H1 (cell line): ENCODE results near the gene CAMTA2. TPM values are rescaled to one million over a fixed set of nuclear protein-coding genes. Genes with fewer than 3 reads are reported as not detected.

ENCODE experiments used
- CTCF ChIA-PET: fragments of 300-600 bp; sonication (Branson Sonifier 250); formaldehyde crosslinking; loops from one replicate; lab custom pipeline; 2021; ENCODE audit not compliant: partially characterized antibody; lab: Charles Lee
- POLR2A ChIA-PET: fragments of 300-600 bp; sonication (Branson Sonifier 250); formaldehyde crosslinking; loops from one replicate; lab custom pipeline; 2021; ENCODE audit warnings: inconsistent platforms; ENCODE audit not compliant: partially characterized antibody; lab: Charles Lee
- DNase-seq, 2 experiments: peaks; one replicate each; pipeline versions ENCODE4 v3.0.0 to v3.0.0-alpha.2; 2010 to 2022; ENCODE audit warnings: low spot score in 2 of 2, low read depth in 1 of 2, mixed read lengths in 1 of 2
- FAIRE-seq: peaks from 2 replicates; lab custom pipeline; 2011; peaks lifted over from hg19 to GRCh38; lab: Jason Lieb, UNC
- H2AFZ ChIP-seq: 2 replicates; pipeline ENCODE4 v1.8.1; 2012; ENCODE audit warnings: low read length, inconsistent platforms
- H2AK5ac ChIP-seq: 2 replicates; pipeline ENCODE4 v1.6.1; 2013; ENCODE audit warnings: low read depth, low read length
- H2BK120ac ChIP-seq: replicated peaks from 2 replicates; pipeline ENCODE3; 2013; ENCODE audit warnings: low read depth, low read length, inconsistent platforms
- H2BK12ac ChIP-seq: 2 replicates; pipeline ENCODE4 v1.6.1; 2013; ENCODE audit warnings: low read depth, low read length
- H2BK15ac ChIP-seq: 2 replicates; pipeline ENCODE4 v1.6.1; 2013; ENCODE audit warnings: low read length
- H2BK20ac ChIP-seq: 2 replicates; pipeline ENCODE4 v1.6.1; 2013; ENCODE audit warnings: low read length
- H2BK5ac ChIP-seq: 2 replicates; pipeline ENCODE4 v1.6.1; 2013; ENCODE audit warnings: low read depth, low read length
- H3K14ac ChIP-seq: 2 replicates; pipeline ENCODE4 v1.6.1; 2013; ENCODE audit warnings: inconsistent platforms; ENCODE audit not compliant: insufficient read length
- H3K18ac ChIP-seq: 2 replicates; pipeline ENCODE4 v1.6.1; 2013; ENCODE audit warnings: low read length; ENCODE audit errors: extremely low read depth
- H3K23ac ChIP-seq: 2 replicates; pipeline ENCODE4 v1.6.1; 2013; ENCODE audit warnings: inconsistent platforms; ENCODE audit not compliant: insufficient read length
- H3K23me2 ChIP-seq: 2 replicates; pipeline ENCODE4 v1.6.1; 2013; ENCODE audit warnings: low read depth, low read length
- H3K27ac ChIP-seq: 2 replicates; pipeline ENCODE4 v1.6.1; 2011; ENCODE audit warnings: low read depth, low read length, inconsistent platforms
- H3K27me3 ChIP-seq, 4 experiments: replicated peaks in 1 of 4; 1 replicate in 1 of 4; 2 replicates in 3 of 4; pipeline versions ENCODE4 v1.6.1 to v1.8.1; 2011 to 2013; ENCODE audit warnings: low read length in 3 of 4, mild to moderate bottlenecking in 3 of 4, inconsistent platforms in 2 of 4, mixed read lengths in 2 of 4, moderate library complexity in 1 of 4; ENCODE audit not compliant: control insufficient read depth in 3 of 4, insufficient read depth in 3 of 4; ENCODE audit errors: extremely low read depth in 1 of 4
- H3K36me3 ChIP-seq, 4 experiments: 2 replicates each; pipeline versions ENCODE4 v1.6.1 to v1.8.1; 2011 to 2013; ENCODE audit warnings: mild to moderate bottlenecking in 4 of 4, low read length in 3 of 4, moderate library complexity in 2 of 4, control low read depth in 1 of 4, inconsistent platforms in 1 of 4; ENCODE audit not compliant: insufficient read depth in 4 of 4, control insufficient read depth in 2 of 4
- H3K4ac ChIP-seq: replicated peaks from 2 replicates; pipeline ENCODE3; 2013; ENCODE audit warnings: low read length, low read depth, mixed read lengths, inconsistent platforms; ENCODE audit not compliant: insufficient read length
- H3K4me1 ChIP-seq, 4 experiments: replicated peaks in 1 of 4; 1 replicate in 1 of 4; 2 replicates in 3 of 4; pipeline versions ENCODE4 v1.6.1 to v1.8.1; 2011 to 2013; ENCODE audit warnings: low read length in 3 of 4, inconsistent platforms in 2 of 4, mixed read lengths in 1 of 4; ENCODE audit not compliant: insufficient read depth in 4 of 4, control insufficient read depth in 3 of 4
- H3K4me2 ChIP-seq, 2 experiments: 2 replicates each; pipeline versions ENCODE4 v1.6.1 to v1.8.1; 2011 to 2013; ENCODE audit warnings: low read depth in 2 of 2, low read length in 2 of 2, control low read depth in 1 of 2, inconsistent platforms in 1 of 2, mild to moderate bottlenecking in 1 of 2; ENCODE audit not compliant: insufficient read depth in 1 of 2
- H3K4me3 ChIP-seq, 4 experiments: fragments of 200-600, 300-600 bp in 1 of 4; sonication (generic), shearing (Covaris generic), sonication (Bioruptor Twin) in 1 of 4; 2 replicates each; pipeline versions ENCODE4 v1.5.1 to v1.8.1; 2011 to 2016; ENCODE audit warnings: low read length in 4 of 4, low read depth in 3 of 4, control low read depth in 2 of 4, inconsistent platforms in 2 of 4, mild to moderate bottlenecking in 2 of 4, mixed read lengths in 1 of 4, moderate library complexity in 1 of 4; ENCODE audit not compliant: insufficient read depth in 2 of 4; ENCODE audit errors: extremely low read depth in 1 of 4
- H3K56ac ChIP-seq: replicated peaks from 2 replicates; pipeline ENCODE3; 2013; ENCODE audit warnings: low read depth, mild to moderate bottlenecking, mixed read lengths, low read length, inconsistent platforms; ENCODE audit not compliant: insufficient read length
- H3K79me1 ChIP-seq: 2 replicates; pipeline ENCODE4 v1.6.1; 2013; ENCODE audit warnings: low read depth, low read length, control low read depth
- H3K79me2 ChIP-seq, 2 experiments: 2 replicates each; pipeline versions ENCODE4 v1.6.1 to v1.8.1; 2012 to 2013; ENCODE audit warnings: low read length in 2 of 2, mild to moderate bottlenecking in 2 of 2, inconsistent platforms in 1 of 2; ENCODE audit not compliant: insufficient read depth in 2 of 2, control insufficient read depth in 1 of 2
- H3K9ac ChIP-seq, 4 experiments: replicated peaks in 1 of 4; 1 replicate in 1 of 4; 2 replicates in 3 of 4; pipeline versions ENCODE4 v1.6.1 to v1.8.1; 2011 to 2013; ENCODE audit warnings: low read depth in 3 of 4, low read length in 3 of 4, control low read depth in 2 of 4, mild to moderate bottlenecking in 2 of 4, moderate library complexity in 2 of 4, inconsistent platforms in 1 of 4; ENCODE audit errors: extremely low read depth in 1 of 4
- H3K9me3 ChIP-seq, 2 experiments: 2 replicates each; pipeline versions ENCODE4 v1.6.1 to v1.8.1; 2012 to 2013; ENCODE audit warnings: mild to moderate bottlenecking in 2 of 2, moderate library complexity in 2 of 2, control low read depth in 1 of 2, inconsistent platforms in 1 of 2, low read depth in 1 of 2, low read length in 1 of 2, mixed read lengths in 1 of 2; ENCODE audit not compliant: insufficient read depth in 2 of 2
- H4K20me1 ChIP-seq, 2 experiments: replicated peaks in 1 of 2; 2 replicates each; pipeline versions ENCODE3 to v1.8.1; 2011 to 2013; ENCODE audit warnings: inconsistent platforms in 2 of 2, low read length in 2 of 2, mild to moderate bottlenecking in 1 of 2; ENCODE audit not compliant: insufficient read depth in 2 of 2, control insufficient read depth in 1 of 2
- H4K5ac ChIP-seq: 2 replicates; pipeline ENCODE4 v1.6.1; 2013; ENCODE audit warnings: low read length, low read depth, mixed read lengths, inconsistent platforms; ENCODE audit not compliant: insufficient read length
- H4K8ac ChIP-seq: 2 replicates; pipeline ENCODE4 v1.8.0; 2013; ENCODE audit warnings: mild to moderate bottlenecking, moderate library complexity, low read length, inconsistent platforms; ENCODE audit not compliant: insufficient read depth; ENCODE audit errors: extremely low read depth
- H4K91ac ChIP-seq: replicated peaks from 2 replicates; pipeline ENCODE3; 2013; ENCODE audit warnings: low read length, mixed read lengths, inconsistent platforms; ENCODE audit not compliant: insufficient read length
- BACH1 ChIP-seq: IDR thresholded peaks from 2 replicates; pipeline ENCODE4 v1.6.1; 2012; ENCODE audit warnings: low read length, improper control_type of control experiment
- BRCA1 ChIP-seq: IDR thresholded peaks from 2 replicates; pipeline ENCODE4 v1.6.1; 2012; ENCODE audit warnings: low read depth, low read length, improper control_type of control experiment
- CEBPB ChIP-seq: IDR thresholded peaks from 2 replicates; pipeline ENCODE4 v1.6.1; 2012; ENCODE audit warnings: low read depth, low read length
- GTF2F1 ChIP-seq: IDR thresholded peaks from 2 replicates; pipeline ENCODE4 v1.6.1; 2012; ENCODE audit warnings: low read depth, low read length, improper control_type of control experiment, borderline replicate concordance
- KDM4A ChIP-seq: IDR thresholded peaks from one replicate; pipeline ENCODE4 v1.7.1; 2012; ENCODE audit warnings: low read depth, mild to moderate bottlenecking, moderate library complexity, low read length, inconsistent platforms; ENCODE audit not compliant: severe bottlenecking
- POLR2A ChIP-seq, 2 experiments: IDR thresholded peaks; 1 replicate in 1 of 2; 2 replicates in 1 of 2; pipeline ENCODE4 v1.6.1; 2011; ENCODE audit warnings: low read depth in 2 of 2, low read length in 2 of 2, mild to moderate bottlenecking in 2 of 2; ENCODE audit errors: control extremely low read depth in 1 of 2
- SIN3A ChIP-seq, 2 experiments: IDR thresholded peaks in 1 of 2; conservative IDR thresholded peaks in 1 of 2; 2 replicates each; pipeline ENCODE4 v1.6.1; 2011 to 2012; ENCODE audit warnings: low read length in 2 of 2, improper control_type of control experiment in 1 of 2, low read depth in 1 of 2, mild to moderate bottlenecking in 1 of 2
- TAF1 ChIP-seq: IDR thresholded peaks from 2 replicates; pipeline ENCODE4 v1.6.1; 2011; ENCODE audit warnings: mild to moderate bottlenecking, low read depth, low read length
- WGBS, 2 experiments: shearing (Covaris generic) in 1 of 2; methylation state at CpG; one replicate each; pipeline versions ENCODE4 v1.1.6 to v1.1.7; 2013 to 2015; ENCODE audit warnings: low lambda C conversion rate in 2 of 2, mixed read lengths in 2 of 2, inconsistent platforms in 1 of 2, low coverage in 1 of 2, missing lambda C conversion rate in 1 of 2; ENCODE audit not compliant: insufficient replicate concordance in 2 of 2, insufficient coverage in 1 of 2, insufficient read length in 1 of 2; ENCODE audit errors: extremely low coverage in 1 of 2, missing lambda C conversion rate in 1 of 2; 5-methylcytosine and 5-hydroxymethylcytosine counted together
- polyA plus RNA-seq, 7 experiments: library from polyadenylated mRNA; depleted of rRNA in 3 of 7; stranded (reverse) in 5 of 7; unstranded in 2 of 7; fragments of >200 nt in 5 of 7; fragments of 200-250 nt in 2 of 7; gene quantifications; 1 replicate in 5 of 7; 2 replicates in 1 of 7; 4 replicates in 1 of 7; pipeline versions ENCODE4 v1.2.1 to v1.2.3, GENCODE V29; 2011 to 2013; ENCODE audit warnings: missing spikeins in 2 of 7, mixed read lengths in 2 of 7
- total RNA-seq: library from RNA; stranded (reverse); fragmentation: NEBNext Ultra II Directional; extraction: Animal tissue kit (Norgen Biotek cat#: 25700); gene quantifications from 2 replicates; pipeline ENCODE4 v1.2.1, GENCODE V29; 2021
- TF ChIP-seq, protein P1 (sequence below): IDR thresholded peaks from 2 replicates; pipeline ENCODE4 v1.6.1; 2012; ENCODE audit warnings: low read length, inconsistent platforms

The CAMTA2 gene
- total and polyA plus RNA-seq, 2 of the 8 experiments (the other 6 are each of a cell fraction or from before 2014, with no cell fraction given), result 5.5 to 12.0 TPM

DNA sequence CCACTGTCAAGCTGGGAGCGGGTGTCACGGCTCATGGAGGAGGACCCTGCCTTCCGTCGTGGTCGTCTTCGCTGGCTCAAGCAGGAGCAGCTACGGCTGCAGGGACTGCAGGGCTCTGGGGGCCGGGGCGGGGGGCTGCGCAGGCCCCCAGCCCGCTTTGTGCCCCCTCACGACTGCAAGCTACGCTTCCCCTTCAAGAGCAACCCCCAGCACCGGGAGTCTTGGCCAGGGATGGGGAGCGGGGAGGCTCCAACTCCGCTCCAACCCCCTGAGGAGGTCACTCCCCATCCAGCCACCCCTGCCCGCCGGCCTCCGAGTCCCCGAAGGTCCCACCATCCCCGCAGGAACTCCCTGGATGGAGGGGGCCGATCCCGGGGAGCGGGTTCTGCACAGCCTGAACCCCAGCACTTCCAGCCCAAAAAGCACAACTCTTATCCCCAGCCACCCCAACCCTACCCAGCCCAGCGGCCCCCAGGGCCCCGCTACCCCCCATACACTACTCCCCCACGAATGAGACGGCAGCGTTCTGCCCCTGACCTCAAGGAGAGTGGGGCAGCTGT, 36.2 kb upstream of the CAMTA2 start:
- 88% methylated on average over 5 of the region's 29 CpGs; no CpG with 5 or more reads in 1 of the 2 experiments for WGBS, 2 experiments
- H2AK5ac ChIP-seq, result no peak overlapping the region
- H2BK12ac ChIP-seq, result no peak overlapping the region
- H2BK5ac ChIP-seq, result no peak overlapping the region
- no peak for DNase-seq
- no peaks in the 10 kb centered on the region for H3K79me1 ChIP-seq
- no peak overlapping the region for H3K56ac ChIP-seq
- H3K27ac ChIP-seq, result no peak overlapping the region
- H3K18ac ChIP-seq, result no peak overlapping the region
- no peak overlapping the region for H3K23ac ChIP-seq
- FAIRE-seq, result no peak
- POLR2A ChIA-PET, result interaction anchor here (0.7 to 2.6 kb wide), 7 partner anchors 8 to 81 kb away, joined by 3 to 10 read pairs (median 4); partner anchors contain the start of genes ENO3 and SPAG7
- H3K27me3 ChIP-seq, result no peaks in the 10 kb centered on the region
- H4K20me1 ChIP-seq, result peaks cover 0 to 5% of the 10 kb centered on the region in 2 experiments
- no peak overlapping the region for H3K4ac ChIP-seq
- no peak overlapping the region for H2BK15ac ChIP-seq
- H2BK120ac ChIP-seq, result no peak overlapping the region
- H3K4me1 ChIP-seq, result no peaks in the 10 kb centered on the region
- H3K79me2 ChIP-seq, result no peaks in the 10 kb centered on the region
- no peak overlapping the region for H4K91ac ChIP-seq
- no peak overlapping the region for H3K4me2 ChIP-seq
- no peak overlapping the region for H3K14ac ChIP-seq
- no peaks in the 10 kb centered on the region for H3K9me3 ChIP-seq
- no peaks in the 10 kb centered on the region for H3K23me2 ChIP-seq
- H3K36me3 ChIP-seq, result peaks cover 5 to 37% (median 22%) of the 10 kb centered on the region in 4 experiments
- no peak overlapping the region for H2AFZ ChIP-seq
- H2BK20ac ChIP-seq, result no peak overlapping the region
- CTCF ChIA-PET, result interaction anchor here (1.3 kb wide), 1 partner anchor 22 kb away, joined by 3 read pairs; no protein-coding TSS in a partner anchor
- no peak overlapping the region for H4K8ac ChIP-seq
- no peak overlapping the region for H3K9ac ChIP-seq
- TF ChIP-seq BACH1 (no peak), GTF2F1 (no peak), KDM4A (no peak), CEBPB (no peak), SIN3A (conservative IDR thresholded peaks at IDR 0.05 in 1 of 2, IDR thresholded peaks at IDR 0.05 in 1 of 2; ENCODE audit: low read depth in 1 of 2, low read length in 2 of 2) (no peak), TAF1 (no peak), BRCA1 (no peak), POLR2A (IDR thresholded peaks at IDR 0.05; ENCODE audit: control extremely low read depth in 1 of 2, low read depth in 2 of 2, low read length in 2 of 2) (no peak)
- TF ChIP-seq, protein P1, sequence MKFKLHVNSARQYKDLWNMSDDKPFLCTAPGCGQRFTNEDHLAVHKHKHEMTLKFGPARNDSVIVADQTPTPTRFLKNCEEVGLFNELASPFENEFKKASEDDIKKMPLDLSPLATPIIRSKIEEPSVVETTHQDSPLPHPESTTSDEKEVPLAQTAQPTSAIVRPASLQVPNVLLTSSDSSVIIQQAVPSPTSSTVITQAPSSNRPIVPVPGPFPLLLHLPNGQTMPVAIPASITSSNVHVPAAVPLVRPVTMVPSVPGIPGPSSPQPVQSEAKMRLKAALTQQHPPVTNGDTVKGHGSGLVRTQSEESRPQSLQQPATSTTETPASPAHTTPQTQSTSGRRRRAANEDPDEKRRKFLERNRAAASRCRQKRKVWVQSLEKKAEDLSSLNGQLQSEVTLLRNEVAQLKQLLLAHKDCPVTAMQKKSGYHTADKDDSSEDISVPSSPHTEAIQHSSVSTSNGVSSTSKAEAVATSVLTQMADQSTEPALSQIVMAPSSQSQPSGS, result no peak
- no peak overlapping the region for H3K4me3 ChIP-seq
- H4K5ac ChIP-seq, result no peak overlapping the region
